AG10803 (cell line): Measurements from ENCODE around the gene SBNO1.

Source experiments
- DNase-seq: peaks from one replicate; pipeline ENCODE4 v3.0.0; 2010; ENCODE audit warnings: low read depth
- H3K4me3 ChIP-seq: 2 replicates; pipeline ENCODE4 v1.5.1; 2011; ENCODE audit warnings: mild to moderate bottlenecking, low read length, control low read depth
- TF ChIP-seq, protein P1 (sequence below): conservative IDR thresholded peaks from 2 replicates; pipeline ENCODE4 v1.5.1; 2011; ENCODE audit warnings: mild to moderate bottlenecking, low read length, control low read depth, inconsistent platforms

Gene SBNO1

DNA sequence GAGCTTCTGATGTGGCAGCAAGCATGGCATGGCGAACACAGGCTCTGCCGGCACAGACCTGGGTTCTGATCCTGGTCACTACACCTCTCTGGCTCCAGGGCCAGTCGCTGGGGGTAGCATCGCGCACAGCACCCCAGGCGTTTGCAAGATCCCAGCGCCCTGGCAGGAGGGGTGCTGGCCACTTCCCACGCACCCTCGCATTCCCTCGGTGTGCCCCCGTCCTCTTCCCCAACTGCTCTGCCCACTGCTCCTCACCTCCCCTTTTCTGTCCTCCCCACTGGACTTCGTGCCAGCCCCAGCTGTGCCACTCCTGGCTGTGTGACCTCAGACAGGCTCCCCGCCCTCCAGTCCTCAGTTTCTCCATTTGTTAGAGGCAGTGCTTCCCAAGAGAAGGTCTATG, 95.8 kb downstream of the SBNO1 start:
- no peak for DNase-seq
- TF ChIP-seq, protein P1, sequence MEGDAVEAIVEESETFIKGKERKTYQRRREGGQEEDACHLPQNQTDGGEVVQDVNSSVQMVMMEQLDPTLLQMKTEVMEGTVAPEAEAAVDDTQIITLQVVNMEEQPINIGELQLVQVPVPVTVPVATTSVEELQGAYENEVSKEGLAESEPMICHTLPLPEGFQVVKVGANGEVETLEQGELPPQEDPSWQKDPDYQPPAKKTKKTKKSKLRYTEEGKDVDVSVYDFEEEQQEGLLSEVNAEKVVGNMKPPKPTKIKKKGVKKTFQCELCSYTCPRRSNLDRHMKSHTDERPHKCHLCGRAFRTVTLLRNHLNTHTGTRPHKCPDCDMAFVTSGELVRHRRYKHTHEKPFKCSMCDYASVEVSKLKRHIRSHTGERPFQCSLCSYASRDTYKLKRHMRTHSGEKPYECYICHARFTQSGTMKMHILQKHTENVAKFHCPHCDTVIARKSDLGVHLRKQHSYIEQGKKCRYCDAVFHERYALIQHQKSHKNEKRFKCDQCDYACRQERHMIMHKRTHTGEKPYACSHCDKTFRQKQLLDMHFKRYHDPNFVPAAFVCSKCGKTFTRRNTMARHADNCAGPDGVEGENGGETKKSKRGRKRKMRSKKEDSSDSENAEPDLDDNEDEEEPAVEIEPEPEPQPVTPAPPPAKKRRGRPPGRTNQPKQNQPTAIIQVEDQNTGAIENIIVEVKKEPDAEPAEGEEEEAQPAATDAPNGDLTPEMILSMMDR: no peak
- H3K4me3 ChIP-seq: peak overlapping the region; percentile 71

DNA sequence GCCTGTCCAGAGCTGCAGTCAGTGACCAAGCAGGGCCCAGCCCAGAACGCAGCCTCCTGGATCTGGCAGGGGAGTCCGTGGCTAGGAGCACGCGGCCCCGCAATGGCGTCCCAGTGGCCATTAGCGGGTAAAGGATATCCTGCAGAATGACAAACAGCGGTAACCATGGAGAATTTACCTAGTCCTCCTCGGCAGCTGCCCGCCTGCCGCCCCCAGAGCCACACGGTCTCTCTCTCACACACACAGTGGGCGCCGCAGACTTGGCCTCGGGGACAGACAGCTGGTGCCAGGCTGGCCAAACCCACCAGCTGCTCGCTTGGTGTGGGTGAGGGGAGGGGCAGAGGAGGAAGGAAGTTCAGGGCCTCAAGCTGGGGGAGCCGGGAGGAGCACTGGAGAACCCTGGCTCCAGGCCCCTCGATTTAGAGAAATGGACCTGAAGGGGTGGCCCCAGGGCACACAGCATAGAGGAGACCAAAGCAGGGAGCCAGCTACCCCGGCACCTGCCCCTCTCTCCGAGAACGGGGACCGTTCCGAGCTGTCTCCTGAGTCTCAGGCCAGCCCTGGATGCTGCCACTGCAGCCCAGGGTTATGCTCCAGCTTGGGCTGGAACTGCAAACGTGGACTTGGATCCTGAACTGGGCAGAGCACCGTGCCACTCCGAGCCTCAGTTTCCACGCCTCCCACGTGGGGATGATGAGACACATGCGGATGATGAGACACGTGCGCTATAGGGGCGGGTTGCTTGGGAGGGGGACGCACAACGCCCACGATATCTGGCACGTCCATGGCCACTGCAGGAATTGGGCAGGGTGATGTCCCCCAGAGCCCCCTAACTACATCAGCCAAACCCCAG, 96.4 kb downstream of the SBNO1 start:
- TF ChIP-seq, protein P1: no peak
- peak; percentile 13 for DNase-seq

DNA sequence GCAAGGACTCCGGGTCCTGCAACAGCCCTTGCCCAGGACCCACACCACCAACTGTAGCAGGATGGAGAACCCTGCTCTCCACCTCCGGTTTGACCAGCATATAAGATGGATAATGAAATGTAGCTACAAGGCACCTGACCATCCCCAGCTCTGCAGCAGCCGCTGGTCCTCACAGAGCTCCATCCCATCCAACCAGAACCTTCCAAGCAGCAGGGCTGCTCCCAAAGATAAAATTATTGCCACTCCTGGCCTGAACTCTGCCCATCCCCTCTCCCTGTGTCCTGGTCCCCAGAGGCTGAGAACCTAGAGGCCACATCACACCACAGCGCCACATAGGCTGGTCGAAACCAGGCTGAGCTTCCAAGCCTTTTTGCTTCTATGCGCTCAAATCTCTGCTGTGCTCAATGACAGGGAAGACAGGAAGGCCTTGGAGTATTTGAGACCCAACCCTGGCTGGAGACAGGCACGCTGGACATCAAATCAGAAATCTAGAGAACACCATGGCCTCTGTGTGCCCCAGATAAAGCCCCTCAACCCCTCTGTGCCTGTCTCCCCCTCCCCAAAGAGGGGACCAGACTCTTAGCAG, 97.2 kb downstream of the SBNO1 start:
- TF ChIP-seq, protein P1: no peak

More for the DNA sequence above, 96.4 kb downstream of the SBNO1 start:
- no peak overlapping the region; the same call in none of the 2 replicates for H3K4me3 ChIP-seq

DNA sequence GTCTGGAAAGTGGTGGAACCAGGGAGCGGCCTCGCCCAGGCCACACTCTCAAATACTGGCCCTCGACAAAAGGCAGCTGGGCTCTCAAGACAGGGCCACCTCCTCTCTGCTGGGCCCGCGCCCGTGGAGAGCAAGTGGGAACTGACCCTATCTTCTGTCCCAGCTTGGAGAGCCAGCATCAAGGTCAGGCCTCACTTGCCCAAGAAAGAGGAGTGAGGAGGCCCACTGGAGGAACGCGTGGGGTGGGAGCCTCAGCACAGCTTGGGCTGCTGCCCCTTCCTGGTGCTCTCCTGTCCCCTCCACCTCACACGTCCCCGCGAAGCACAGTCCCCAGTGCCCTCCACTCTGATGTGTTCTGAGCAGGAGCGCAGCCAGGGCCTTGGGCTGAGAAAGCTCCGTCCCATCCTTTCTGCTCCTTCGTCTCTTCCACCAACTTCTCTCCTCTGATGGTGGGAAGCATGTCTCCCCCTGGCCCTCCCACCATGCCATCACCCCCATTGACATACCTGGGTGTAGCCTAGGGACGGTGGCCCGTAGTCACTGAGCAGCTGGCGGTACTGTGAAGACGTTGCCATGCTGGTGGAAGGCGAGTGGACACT, 97.9 kb downstream of the SBNO1 start:
- DNase-seq: no peak
- TF ChIP-seq, protein P1: no peak

More for the DNA sequence above, 97.2 kb downstream of the SBNO1 start:
- DNase-seq: no peak
- no peak overlapping the region for H3K4me3 ChIP-seq

DNA sequence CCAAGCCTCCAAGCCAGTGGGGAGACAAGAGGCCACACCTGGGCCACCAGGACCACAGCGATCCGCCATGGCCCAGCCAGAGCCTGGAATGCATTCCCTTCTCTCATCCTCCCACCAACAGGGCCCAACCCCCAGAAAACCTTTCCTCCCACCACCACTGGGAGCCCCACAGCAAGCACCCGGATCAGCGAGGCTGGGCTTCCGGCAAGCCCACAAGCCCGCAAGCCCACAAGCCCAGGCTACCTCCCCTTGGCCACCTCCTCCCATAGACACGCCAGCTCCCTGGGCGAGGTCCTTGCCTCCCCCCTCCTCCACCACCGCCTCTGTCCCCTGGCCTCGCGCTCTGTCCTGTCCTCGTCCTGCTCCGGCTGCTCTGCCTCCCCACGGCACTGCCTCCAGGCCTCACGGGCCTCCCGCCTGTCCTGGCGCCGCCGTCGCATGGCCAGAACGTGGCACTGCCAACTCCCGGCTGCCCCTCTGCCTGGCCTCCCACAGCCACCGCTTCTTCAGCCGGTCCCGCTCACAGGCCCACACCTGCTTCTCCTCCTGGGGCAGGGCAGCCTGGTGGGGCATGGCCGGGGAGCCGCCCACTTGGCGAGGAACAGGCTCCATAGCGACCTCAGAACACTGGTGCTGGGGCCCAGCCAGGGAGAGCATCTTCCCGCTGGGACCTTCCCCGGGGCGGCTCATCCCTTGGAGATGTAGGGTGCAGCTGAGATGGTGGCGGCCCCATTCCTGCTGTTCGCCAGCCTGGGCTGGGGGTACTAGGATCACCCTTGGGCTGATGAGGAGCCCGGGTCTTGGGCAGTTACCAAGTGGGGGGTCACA, 98.6 kb downstream of the SBNO1 start:
- TF ChIP-seq, protein P1: no peak
- H3K4me3 ChIP-seq: no peak overlapping the region
- no peak for DNase-seq

More for the DNA sequence above, 97.9 kb downstream of the SBNO1 start:
- H3K4me3 ChIP-seq: no peak overlapping the region

DNA sequence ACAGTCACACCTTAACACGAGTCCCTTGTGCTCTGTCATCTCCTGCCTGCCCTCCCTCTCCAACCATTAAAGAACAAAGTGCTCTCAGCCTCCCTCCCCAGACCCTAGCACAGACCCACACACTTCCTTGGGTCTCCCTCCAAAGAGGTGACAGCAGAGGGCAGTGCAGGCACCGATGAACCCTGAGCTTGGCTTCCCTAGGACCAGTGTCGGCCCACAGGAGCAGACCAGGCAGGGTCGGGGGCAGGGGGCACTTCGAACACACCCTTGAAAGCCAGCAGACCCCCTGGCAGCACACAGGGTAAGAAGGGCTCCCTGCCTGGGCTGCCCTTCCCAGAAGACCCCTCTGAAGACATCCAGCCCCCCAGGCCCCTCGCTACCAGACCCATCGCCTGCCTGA, 100.0 kb downstream of the SBNO1 start:
- no peak overlapping the region for H3K4me3 ChIP-seq
- DNase-seq: no peak
- TF ChIP-seq, protein P1: no peak; the same call in 1 of the 2 replicates
